K562 (cell line): ENCODE measurements around the gene KLK13. TPM values are rescaled to one million over a fixed set of nuclear protein-coding genes. Genes with fewer than 3 reads are reported as not detected.

Experiments used
- ADNP ChIP-seq: fragments of 200-800 bp; sonication (Bioruptor generic); IDR thresholded peaks from 2 replicates; pipeline ENCODE4 v1.6.1; 2016; ENCODE audit warnings: missing genetic modification characterization, missing compliant biosample characterization
- DIDO1 ChIP-seq: fragments of 450-650 bp; IDR thresholded peaks from 2 replicates; pipeline ENCODE4 v1.6.1; 2016; ENCODE audit warnings: low read depth, missing biosample characterization, missing genetic modification characterization
- FOXJ2 ChIP-seq: fragments of 200-800 bp; sonication (Bioruptor generic); IDR thresholded peaks from 2 replicates; pipeline ENCODE4 v1.6.1; 2016; ENCODE audit warnings: missing genetic modification characterization, missing compliant biosample characterization
- GABPB2 ChIP-seq: fragments of 250-450 bp; sonication (Bioruptor Pico); conservative IDR thresholded peaks from 2 replicates; pipeline ENCODE4 v1.5.1; 2021; ENCODE audit warnings: mild to moderate bottlenecking
- HNRNPUL1 ChIP-seq: fragments of 200-400 bp; formaldehyde crosslinking; IDR thresholded peaks from 2 replicates; pipeline ENCODE4 v1.6.1; 2017; ENCODE audit warnings: low read length
- KLF16 ChIP-seq: IDR thresholded peaks from 2 replicates; pipeline ENCODE4 v1.6.1; 2016; ENCODE audit warnings: antibody characterized with exemption
- LARP7 ChIP-seq: fragments of 450-650 bp; IDR thresholded peaks from 2 replicates; pipeline ENCODE4 v1.6.1; 2016
- MCM2 ChIP-seq: fragments of 450-650 bp; IDR thresholded peaks from 2 replicates; pipeline ENCODE4 v1.6.1; 2017; ENCODE audit warnings: low read depth, mild to moderate bottlenecking
- MEF2A ChIP-seq: IDR thresholded peaks from 2 replicates; pipeline ENCODE4 v1.6.1; 2011; ENCODE audit warnings: low read depth, mild to moderate bottlenecking, low read length, moderate library complexity; ENCODE audit not compliant: control insufficient read depth
- MIER1 ChIP-seq: fragments of 450-650 bp; IDR thresholded peaks from 2 replicates; pipeline ENCODE4 v1.6.1; 2016; ENCODE audit warnings: antibody characterized with exemption, mild to moderate bottlenecking, low read depth
- MTA3 ChIP-seq: fragments of 450-650 bp; formaldehyde crosslinking; IDR thresholded peaks from 2 replicates; pipeline ENCODE4 v1.6.1; 2017; ENCODE audit warnings: mild to moderate bottlenecking, borderline replicate concordance
- MXI1 ChIP-seq: IDR thresholded peaks from 2 replicates; pipeline ENCODE4 v1.6.1; 2011; ENCODE audit warnings: low read depth, mild to moderate bottlenecking, improper control_type of control experiment, low read length
- NEUROD1 ChIP-seq: fragments of 150-350 bp; IDR thresholded peaks from 2 replicates; pipeline ENCODE4 v1.6.1; 2014; ENCODE audit warnings: borderline replicate concordance, low read length, low read depth; ENCODE audit not compliant: partially characterized antibody
- NFATC3 ChIP-seq: fragments of 450-650 bp; IDR thresholded peaks from 2 replicates; pipeline ENCODE4 v1.6.1; 2017; ENCODE audit warnings: mild to moderate bottlenecking
- PCBP1 ChIP-seq: fragments of 200-400 bp; formaldehyde crosslinking; IDR thresholded peaks from 2 replicates; pipeline ENCODE4 v1.6.1; 2018; ENCODE audit warnings: mild to moderate bottlenecking, low read depth, low read length; ENCODE audit not compliant: poor library complexity, severe bottlenecking
- RBM15 ChIP-seq: fragments of 200-400 bp; formaldehyde crosslinking; IDR thresholded peaks from 2 replicates; pipeline ENCODE4 v1.6.1; 2018; ENCODE audit warnings: mild to moderate bottlenecking, low read length, moderate library complexity; ENCODE audit not compliant: insufficient read depth
- RBM25 ChIP-seq: fragments of 200-400 bp; formaldehyde crosslinking; IDR thresholded peaks from 2 replicates; pipeline ENCODE4 v1.6.1; 2018; ENCODE audit warnings: low read length, low read depth, moderate library complexity; ENCODE audit not compliant: severe bottlenecking
- SAFB2 ChIP-seq: fragments of 200-400 bp; formaldehyde crosslinking; IDR thresholded peaks from 2 replicates; pipeline ENCODE4 v1.6.1; 2018; ENCODE audit warnings: borderline replicate concordance, low read length, low read depth, moderate library complexity; ENCODE audit not compliant: severe bottlenecking
- SP1 ChIP-seq: sonication (generic); formaldehyde crosslinking; IDR thresholded peaks from 2 replicates; pipeline ENCODE4 v1.8.1; 2022; ENCODE audit warnings: mild to moderate bottlenecking, missing genetic modification reagents
- ZNF436 ChIP-seq: fragments of 250-450, 450-650 bp; sonication (Bioruptor Pico); formaldehyde crosslinking; IDR thresholded peaks from 2 replicates; pipeline ENCODE4 v1.7.0; 2020; ENCODE audit warnings: mild to moderate bottlenecking
- ZNF551 ChIP-seq: fragments of 250-450 bp; sonication (Bioruptor Pico); IDR thresholded peaks from 2 replicates; pipeline ENCODE4 v1.5.0; 2021; ENCODE audit warnings: mild to moderate bottlenecking, moderate library complexity
- ZNF639 ChIP-seq, 2 experiments: fragments of 200-800 bp in 1 of 2; sonication (Bioruptor generic) in 1 of 2; sonication (generic) in 1 of 2; formaldehyde crosslinking in 1 of 2; IDR thresholded peaks in 1 of 2; conservative IDR thresholded peaks in 1 of 2; 2 replicates each; pipeline versions ENCODE4 v1.5.0 to v1.6.1; 2016 to 2020; ENCODE audit warnings: missing compliant biosample characterization in 1 of 2, missing genetic modification characterization in 1 of 2, missing genetic modification reagents in 1 of 2
- ZNF655 ChIP-seq: fragments of 250-450 bp; sonication (Bioruptor Pico); IDR thresholded peaks from 2 replicates; pipeline ENCODE4 v1.5.0; 2021
- polyA plus RNA-seq, 8 experiments: library from polyadenylated mRNA; depleted of rRNA in 4 of 8; stranded (reverse) in 5 of 8; unstranded in 3 of 8; fragments of >200 nt; fragmentation: Nextera tagmentation in 2 of 8; fragmentation: Illumina TruSeq in 1 of 8; extraction: Ambion mirVana in 2 of 8; extraction: Trizol in 1 of 8; gene quantifications; 2 replicates each; pipeline versions ENCODE4 v1.2.1 to v1.2.3, GENCODE V29; 2011 to 2014; ENCODE audit warnings: inconsistent platforms in 1 of 8, missing spikeins in 1 of 8
- total RNA-seq, 7 experiments: library from RNA; depleted of rRNA in 6 of 7; stranded (reverse); fragments of >200 nt in 6 of 7; fragmentation: Illumina TruSeq in 2 of 7; extraction: Trizol in 2 of 7; gene quantifications; 2 replicates each; pipeline versions ENCODE4 v1.2.1 to v1.2.3, GENCODE V29; 2011 to 2021; ENCODE audit warnings: low replicate concordance in 1 of 7
- TF ChIP-seq, protein P1 (sequence below): fragments of 250-450 bp; sonication (Bioruptor Pico); IDR thresholded peaks from 2 replicates; pipeline ENCODE4 v1.8.0; 2021; ENCODE audit warnings: borderline replicate concordance, mild to moderate bottlenecking, moderate library complexity; ENCODE audit not compliant: poor library complexity, severe bottlenecking

The KLK13 gene
- total and polyA plus RNA-seq, 9 of the 15 experiments (the other 6 are each of a cell fraction or from before 2014, with no cell fraction given): 0.72 to 9.0 (median 2.3) TPM

DNA sequence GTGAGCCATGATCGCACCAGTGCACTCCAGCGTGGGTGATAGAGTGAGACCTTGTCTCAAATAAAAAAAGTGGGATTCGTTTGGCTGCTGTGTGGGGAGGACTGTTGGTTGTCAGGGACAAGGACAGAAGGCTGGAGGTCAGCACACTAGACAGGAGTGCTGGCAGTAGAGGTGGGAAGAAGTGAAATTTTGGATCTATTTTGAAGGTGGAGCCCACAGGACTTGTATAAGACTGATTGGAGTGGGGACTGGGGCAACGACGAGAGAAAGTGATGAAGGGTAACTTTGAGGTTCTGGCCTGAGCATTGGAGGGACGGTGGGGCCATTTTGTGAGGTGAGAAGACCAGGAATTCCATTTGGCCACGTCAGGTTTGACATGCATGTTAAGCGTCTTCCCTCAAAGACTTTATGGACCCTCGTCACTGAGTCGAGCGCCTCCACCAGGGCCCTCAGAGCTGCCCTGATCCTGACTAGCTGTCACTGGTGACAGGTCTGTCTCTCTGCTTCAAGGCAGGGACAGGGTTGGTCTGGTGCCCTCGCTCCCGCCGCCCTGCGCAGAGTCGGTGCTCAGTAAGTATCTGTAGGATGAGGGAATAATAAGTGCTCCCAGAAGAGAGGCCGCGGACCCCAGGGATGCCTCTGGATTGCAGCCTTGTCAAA, 42.6 kb upstream of the KLK13 start (continued):
- TF ChIP-seq ZNF639 (CRISPR knock-in tag; conservative IDR thresholded peaks at IDR 0.05 in 1 of 2, IDR thresholded peaks at IDR 0.05 in 1 of 2) (no peak), RBM25 (no peak), MTA3 (no peak), ZNF436 (CRISPR knock-in tag) (no peak), RBM15 (no peak), NFATC3 (no peak), DIDO1 (no peak), ZNF551 (no peak), LARP7 (no peak), GABPB2 (CRISPR knock-in tag) (no peak), ZNF655 (CRISPR knock-in tag) (no peak), MIER1 (no peak), PCBP1 (no peak), HNRNPUL1 (no peak), ADNP (tag) (no peak), KLF16 (no peak), SP1 (no peak), MCM2 (no peak), MXI1 (no peak), SAFB2 (no peak), NEUROD1 (no peak), FOXJ2 (tag) (no peak), MEF2A (no peak)
- TF ChIP-seq, protein P1, sequence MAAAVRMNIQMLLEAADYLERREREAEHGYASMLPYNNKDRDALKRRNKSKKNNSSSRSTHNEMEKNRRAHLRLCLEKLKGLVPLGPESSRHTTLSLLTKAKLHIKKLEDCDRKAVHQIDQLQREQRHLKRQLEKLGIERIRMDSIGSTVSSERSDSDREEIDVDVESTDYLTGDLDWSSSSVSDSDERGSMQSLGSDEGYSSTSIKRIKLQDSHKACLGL: no peak
